ENCODE data around the gene SAA4. TPM values are rescaled to one million over a fixed set of nuclear protein-coding genes. Genes with fewer than 3 reads are reported as not detected.
"Not testable (repeated sequence)": the region's sequence is repeated elsewhere in the genome, so short reads cannot be mapped to it uniquely, and the experiment has no call there.

The SAA4 gene
- total RNA-seq, 1 donor from 2014 or later: not detected

- DNase-seq (ENCODE audit: low read depth): not testable (repeated sequence)
These were observed 10.6 kb upstream of the SAA4 start for GRCh38 chr11:18247191-18247581.

DNA sequence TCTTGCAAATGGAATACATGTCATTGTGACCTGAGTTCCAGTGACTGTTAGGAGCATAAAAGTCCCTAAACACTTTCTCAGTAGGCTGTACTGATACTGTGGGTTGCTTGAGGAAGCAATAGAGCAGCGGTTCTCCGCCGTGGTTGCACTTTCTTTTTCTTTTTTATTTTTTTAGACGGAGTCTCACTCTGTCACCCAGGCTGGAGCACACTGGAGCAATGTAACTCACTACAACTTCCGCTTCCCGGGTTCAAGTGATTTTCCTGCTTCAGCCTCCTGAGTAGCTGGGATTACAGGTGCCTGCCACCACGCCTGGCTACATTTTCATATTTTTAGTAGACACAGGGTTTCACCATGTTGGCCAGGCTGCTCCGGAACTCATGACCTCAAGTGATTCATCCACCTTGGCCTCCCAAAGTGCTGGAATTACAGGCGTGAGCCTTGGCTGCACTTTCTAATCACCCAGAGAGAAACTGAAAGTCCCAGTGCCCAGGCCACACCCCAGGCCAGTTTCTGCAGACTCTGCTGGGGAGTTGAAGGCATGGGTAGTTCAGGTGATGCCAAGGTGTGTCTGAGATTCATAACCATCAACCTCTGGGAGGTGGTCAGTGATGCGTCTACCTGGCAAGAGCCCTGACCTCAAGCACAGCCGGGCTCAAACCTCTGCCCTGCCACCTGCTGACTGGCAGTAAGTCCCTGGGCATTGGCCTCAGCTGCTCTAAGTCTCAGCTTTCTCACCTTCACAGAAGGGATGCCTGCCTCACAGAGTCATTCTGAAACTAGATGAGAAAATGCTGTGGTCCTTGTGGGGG, 10.0 kb upstream of the SAA4 start:
- DNase-seq (ENCODE audit: low read depth): not testable (repeated sequence)

- no peak for DNase-seq (ENCODE audit: low read depth)
These were observed 8.8 kb upstream of the SAA4 start for GRCh38 chr11:18245396-18245795.

GRCh38 chr11:18243783-18244362, 7.3 kb upstream of the SAA4 start:
- peak; percentile 54 for DNase-seq (ENCODE audit: low read depth)

- DNase-seq (ENCODE audit: low read depth): no peak
These were observed 3.1 kb upstream of the SAA4 start for GRCh38 chr11:18239655-18240054.

DNA sequence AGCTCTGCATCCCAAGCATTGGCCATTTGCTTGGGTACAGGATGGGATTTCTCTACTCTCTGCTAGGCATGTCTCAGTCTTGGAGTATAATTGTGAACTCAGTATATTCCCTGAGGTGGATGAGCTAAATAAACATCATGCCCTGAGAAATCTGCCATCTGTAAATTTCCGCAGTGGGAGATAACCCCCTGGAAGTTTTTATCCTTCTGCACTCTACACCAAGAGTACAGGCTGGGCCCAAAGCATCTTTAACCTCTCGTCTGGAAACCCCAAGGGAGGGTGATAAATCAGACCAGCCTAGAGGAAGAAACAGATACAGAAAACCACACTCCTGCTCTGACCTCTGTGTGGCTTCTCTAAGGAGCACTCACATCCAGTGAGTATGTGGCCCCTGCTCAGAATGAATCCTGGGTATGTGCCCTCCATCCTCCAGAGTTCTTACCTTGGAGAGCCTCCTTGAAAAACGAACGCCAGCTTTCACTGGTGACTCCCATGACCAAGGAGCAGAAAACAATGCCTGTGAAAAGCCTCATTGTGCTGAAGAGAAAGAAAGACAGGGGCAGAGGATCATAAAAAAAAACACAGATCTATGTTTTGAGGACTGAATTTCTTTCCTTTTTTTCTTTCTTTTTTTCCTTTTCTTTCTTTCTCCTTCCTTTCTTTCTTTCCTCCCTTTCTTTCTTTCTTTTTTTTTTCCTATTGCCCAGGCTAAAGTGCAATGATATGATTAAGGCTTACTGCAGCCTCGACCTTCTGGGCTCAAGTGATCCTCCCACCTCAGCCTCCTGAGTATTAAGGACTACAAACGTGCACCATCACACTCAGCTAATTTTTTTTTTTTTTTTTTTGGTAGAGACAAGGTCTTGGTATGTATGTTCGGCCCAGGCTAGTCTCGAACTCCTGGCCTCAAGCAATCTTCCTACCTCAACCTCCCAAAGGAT, 938 bp downstream of the SAA4 start:
- DNase-seq (ENCODE audit: low read depth): no peak

- DNase-seq (ENCODE audit: low read depth): no peak
These were observed 2.7 kb downstream of the SAA4 start for GRCh38 chr11:18233912-18234311.

DNA sequence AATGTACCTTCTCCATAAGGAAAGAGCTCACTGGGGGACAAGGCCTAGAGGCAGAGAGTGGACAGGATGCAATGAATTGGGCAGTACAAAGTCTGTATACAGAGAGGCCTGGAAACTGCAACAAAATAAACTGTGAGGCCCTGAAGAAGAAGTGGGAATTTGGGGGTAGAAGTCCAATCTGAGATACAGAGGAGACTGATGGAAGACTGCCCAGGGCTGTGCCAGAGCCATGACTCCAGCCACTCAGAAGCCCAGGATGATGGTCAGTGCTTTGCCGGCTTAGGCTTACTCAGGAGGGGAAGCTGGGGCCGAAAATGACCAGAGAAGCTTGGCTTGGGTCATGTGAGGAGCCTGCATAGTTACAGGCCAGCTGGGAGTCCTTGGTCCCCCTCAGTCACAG, 5.7 kb downstream of the SAA4 start:
- no peak for DNase-seq (ENCODE audit: low read depth)

GRCh38 chr11:18229501-18229900, 7.1 kb downstream of the SAA4 start:
- DNase-seq (ENCODE audit: low read depth): no peak

GRCh38 chr11:18225913-18226312, 10.7 kb downstream of the SAA4 start:
- no peak for DNase-seq (ENCODE audit: low read depth)

- DNase-seq (ENCODE audit: low read depth): no peak
These were observed 12.8 kb downstream of the SAA4 start for GRCh38 chr11:18223591-18224387.

GRCh38 chr11:18222814-18223421, 13.7 kb downstream of the SAA4 start:
- DNase-seq (ENCODE audit: low read depth): no peak

DNA sequence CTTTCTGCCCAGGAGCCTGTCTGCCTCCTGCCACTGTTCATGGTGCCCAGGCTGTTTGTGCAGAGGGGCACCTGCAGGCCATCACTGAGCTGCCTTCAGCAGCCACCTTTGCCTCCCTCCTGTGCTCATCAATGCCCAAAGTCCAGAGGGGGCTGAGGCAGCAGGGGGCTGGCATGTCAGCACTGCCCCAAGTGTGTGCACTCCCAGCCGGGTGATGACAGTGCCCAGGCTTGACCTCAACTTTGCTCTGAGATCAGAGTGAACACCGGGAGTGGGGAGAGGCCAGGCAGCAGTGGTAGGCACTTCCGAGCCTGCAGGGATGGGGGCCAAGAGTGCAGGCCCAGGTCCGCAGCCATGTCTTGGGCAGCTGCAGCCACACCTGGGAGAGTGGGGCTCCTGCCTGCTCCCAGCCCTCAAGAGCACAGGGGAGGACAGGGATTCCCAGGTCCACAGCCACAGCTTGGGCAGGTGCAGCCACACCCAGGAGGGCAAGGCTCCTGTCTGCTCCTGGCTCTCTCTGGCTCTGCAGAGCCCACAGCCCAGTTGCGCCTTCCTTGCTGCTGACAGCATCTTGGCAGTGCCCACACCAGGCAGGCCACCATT, 15.2 kb downstream of the SAA4 start:
- DNase-seq (ENCODE audit: low read depth): no peak

- no peak for DNase-seq (ENCODE audit: low read depth)
These were observed 27.5 kb downstream of the SAA4 start for GRCh38 chr11:18209058-18209457.

GRCh38 chr11:18204771-18205170, 31.8 kb downstream of the SAA4 start:
- no peak for DNase-seq (ENCODE audit: low read depth)

- no peak for DNase-seq (ENCODE audit: low read depth)
These were observed 32.4 kb downstream of the SAA4 start for GRCh38 chr11:18204220-18204619.

GRCh38 chr11:18203723-18204122, 32.9 kb downstream of the SAA4 start:
- peak; percentile 6 for DNase-seq (ENCODE audit: low read depth)

DNA sequence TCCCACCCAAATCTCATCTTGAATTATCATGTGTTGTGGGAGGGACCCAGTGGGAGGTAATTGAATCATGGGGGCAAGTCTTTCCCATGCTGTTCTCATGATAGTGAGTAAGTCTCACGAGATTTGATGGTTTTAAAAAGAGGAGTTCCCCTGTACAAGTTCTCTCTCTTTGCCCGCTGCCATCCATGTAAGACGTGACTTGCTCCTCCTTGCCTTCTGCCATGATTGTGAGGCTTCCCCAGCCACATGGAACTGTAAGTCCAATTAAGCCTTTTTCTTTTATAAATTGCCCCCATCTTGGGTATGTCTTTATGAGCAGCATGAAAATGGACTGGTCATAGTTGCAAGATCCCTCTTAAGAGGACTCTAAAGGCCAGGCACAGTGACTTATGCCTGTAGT, 38.9 kb downstream of the SAA4 start:
- not testable (repeated sequence) for DNase-seq (ENCODE audit: low read depth)

DNA sequence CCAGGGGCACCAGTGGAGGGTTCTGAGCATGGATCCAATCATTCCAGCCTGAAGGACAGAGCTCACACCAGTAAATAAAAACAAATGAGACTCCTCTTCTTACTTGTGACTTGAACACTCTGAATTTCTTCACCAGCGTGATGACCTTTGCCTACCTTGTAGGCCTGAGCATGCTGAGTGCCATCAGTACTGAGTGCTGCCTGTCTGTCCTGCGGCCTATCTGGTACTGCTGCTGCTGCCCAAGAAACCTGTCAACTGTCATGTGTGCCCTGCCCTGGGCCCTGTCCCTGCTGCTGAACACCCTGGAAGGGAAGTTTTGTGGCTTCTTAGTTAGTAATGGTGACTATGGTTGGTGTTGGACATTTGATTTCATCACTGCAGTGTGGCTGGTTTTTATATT, 40.1 kb downstream of the SAA4 start:
- DNase-seq (ENCODE audit: low read depth): no peak

- no peak for DNase-seq (ENCODE audit: low read depth)
These were observed 43.6 kb downstream of the SAA4 start for GRCh38 chr11:18193010-18193409.
